ENCODE results near the gene SOX15. TPM values are rescaled to one million over a fixed set of nuclear protein-coding genes. Genes with fewer than 3 reads are reported as not detected.

Gene SOX15
- total and polyA plus RNA-seq, 2 of the 13 experiments (the other 11 are each of a cell fraction or from before 2014, with no cell fraction given) = 0.07 to 0.18 TPM

GRCh38 chr17:7561589-7562207 is 28.2 kb downstream of the SOX15 start, which contains the start of gene SENP3 (continued):
- TF ChIP-seq ZNF276 (CRISPR knock-in tag; IDR thresholded peaks at IDR 0.05; ENCODE audit: low read depth) = 0 out of 2 replicates have a peak, but pooled peaks have one; percentile 33
- no peak for TF ChIP-seq ZNF563 (CRISPR knock-in tag; IDR thresholded peaks at IDR 0.05)
- TF ChIP-seq YY1 (IDR thresholded peaks at IDR 0.05; ENCODE audit: insufficient read depth, insufficient replicate concordance, low read depth, low read length) = peak; percentile 68
- TF ChIP-seq AGO2 (optimal IDR thresholded peaks at IDR 0.05; ENCODE audit: low read depth, low read length) = peak; percentile 84
- TF ChIP-seq MEIS1 (CRISPR knock-in tag; IDR thresholded peaks at IDR 0.05; ENCODE audit: borderline replicate concordance) = 0 out of 2 replicates have a peak, but pooled peaks have one; percentile 33
- TF ChIP-seq HNF4G (IDR thresholded peaks at IDR 0.05; ENCODE audit: borderline replicate concordance, low read depth, low read length) = no peak
- TF ChIP-seq HNF4G (CRISPR knock-in tag; IDR thresholded peaks at IDR 0.05; ENCODE audit: borderline replicate concordance, low read depth) = peak; percentile 62; the same call in 1 of the 2 replicates
- no peak for TF ChIP-seq ZNF556 (CRISPR knock-in tag; IDR thresholded peaks at IDR 0.05; ENCODE audit: borderline replicate concordance)
- peak; percentile 91; the same call in 1 of the 2 replicates for TF ChIP-seq KAT7 (CRISPR knock-in tag; IDR thresholded peaks at IDR 0.05; ENCODE audit: borderline replicate concordance)
- peak in 1 of 2 experiments; percentile 75; a peak in 2 of 4 replicates for TF ChIP-seq POLR2A (IDR thresholded peaks at IDR 0.05; ENCODE audit: insufficient read depth in 1 of 2, low read depth in 2 of 2, low read length in 2 of 2)
- TF ChIP-seq ZNF34 (CRISPR knock-in tag; IDR thresholded peaks at IDR 0.05; ENCODE audit: borderline replicate concordance) = peak; percentile 81; the same call in 1 of the 2 replicates
- TF ChIP-seq ZNF33B (CRISPR knock-in tag; IDR thresholded peaks at IDR 0.05) = 0 out of 2 replicates have a peak, but pooled peaks have one; percentile 32
- 0 out of 2 replicates have a peak, but pooled peaks have one; percentile 55 for TF ChIP-seq ZNF274 (CRISPR knock-in tag; IDR thresholded peaks at IDR 0.05)
- TF ChIP-seq YEATS4 (CRISPR knock-in tag; IDR thresholded peaks at IDR 0.05; ENCODE audit: borderline replicate concordance) = peak; percentile 69
- 0 out of 2 replicates have a peak, but pooled peaks have one; percentile 19 for TF ChIP-seq SKIL (CRISPR knock-in tag; IDR thresholded peaks at IDR 0.05; ENCODE audit: borderline replicate concordance)
- TF ChIP-seq FOXK1 (CRISPR knock-in tag; IDR thresholded peaks at IDR 0.05; ENCODE audit: borderline replicate concordance, low read depth) = peak; percentile 30; the same call in 1 of the 2 replicates
- no peak; the same call in none of the 2 replicates for TF ChIP-seq IRF2 (CRISPR knock-in tag; IDR thresholded peaks at IDR 0.05)
- no peak for TF ChIP-seq MYNN (CRISPR knock-in tag; IDR thresholded peaks at IDR 0.05; ENCODE audit: low read depth)
- TF ChIP-seq ZBTB42 (CRISPR knock-in tag; IDR thresholded peaks at IDR 0.05) = peak; percentile 62; the same call in 1 of the 2 replicates
- 0 out of 2 replicates have a peak, but pooled peaks have one; percentile 19 for TF ChIP-seq CCDC6 (CRISPR knock-in tag; IDR thresholded peaks at IDR 0.05)
- TF ChIP-seq ZNF687 (CRISPR knock-in tag; IDR thresholded peaks at IDR 0.05) = peak; percentile 82
- peak; percentile 27; the same call in 1 of the 2 replicates for TF ChIP-seq HOXA5 (CRISPR knock-in tag; IDR thresholded peaks at IDR 0.05)

Data from HepG2 (cell line).